Activated CD8-positive, alpha-beta memory T cell treated with anti-CD3 and anti-CD28 coated beads, Interleukin-2, amount 50 U/mL, for 24 hours (primary cell): ENCODE data around the gene RPS28.
A peak's percentile ranks its signal among the peaks of the same experiment; 100 is the strongest.
"Not testable (repeated sequence)": the region's sequence is repeated elsewhere in the genome, so short reads cannot be mapped to it uniquely, and the experiment has no call there.

Experiments
- DNase-seq: peaks from one replicate; pipeline ENCODE4 v3.0.0-alpha.2; 2020; ENCODE audit errors: extremely low read depth

Gene RPS28

DNA sequence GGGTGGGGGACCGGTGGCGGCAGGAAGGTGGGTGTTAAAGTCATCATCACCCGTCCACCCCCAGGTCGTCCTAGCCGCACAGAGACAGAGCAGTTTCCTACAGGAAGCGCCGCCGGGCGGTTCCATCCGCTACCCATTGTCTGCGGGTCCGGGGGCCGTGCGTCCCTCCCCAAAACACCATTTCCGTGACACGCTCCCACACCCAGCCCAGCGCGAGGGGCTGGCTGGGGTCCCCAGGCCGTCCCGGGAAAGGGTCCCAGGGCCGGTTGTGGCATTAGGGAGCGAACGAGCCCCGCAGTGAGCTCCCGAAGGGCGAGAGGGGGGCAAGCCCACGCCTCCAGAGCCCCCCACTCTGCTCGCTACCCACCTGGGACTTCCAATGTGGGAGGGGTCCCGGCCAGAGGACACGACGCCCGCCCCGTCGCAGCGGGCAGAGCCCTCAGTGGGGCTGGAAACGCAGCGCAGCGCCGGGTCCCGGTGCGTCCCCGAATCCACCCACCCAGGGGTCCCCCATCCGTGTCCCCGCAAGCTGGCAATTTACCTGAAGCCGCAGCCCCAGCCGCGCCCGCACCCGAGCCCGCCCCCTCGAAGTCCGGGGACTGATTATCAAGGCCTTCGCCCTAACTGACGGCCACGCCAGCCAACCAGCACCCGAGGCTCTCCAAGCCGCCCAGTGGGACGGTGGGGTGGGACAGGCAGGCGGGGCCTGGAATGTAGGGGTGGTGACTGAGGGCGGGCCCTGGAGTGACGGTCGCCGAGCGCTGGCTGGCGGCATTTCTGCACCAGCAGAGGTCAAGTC, 21.6 kb downstream of the RPS28 start, which contains the start of gene KANK3:
Gene KANK3 (minus strand): TSS at position 579 of the 799 bp plus-strand sequence. CDS start 5,434 bp downstream, outside the sequence.
- peak; percentile 81 for DNase-seq

- no peak for DNase-seq
Measured at GRCh38 chr19:8343483-8343844, 22.2 kb downstream of the RPS28 start.

DNA sequence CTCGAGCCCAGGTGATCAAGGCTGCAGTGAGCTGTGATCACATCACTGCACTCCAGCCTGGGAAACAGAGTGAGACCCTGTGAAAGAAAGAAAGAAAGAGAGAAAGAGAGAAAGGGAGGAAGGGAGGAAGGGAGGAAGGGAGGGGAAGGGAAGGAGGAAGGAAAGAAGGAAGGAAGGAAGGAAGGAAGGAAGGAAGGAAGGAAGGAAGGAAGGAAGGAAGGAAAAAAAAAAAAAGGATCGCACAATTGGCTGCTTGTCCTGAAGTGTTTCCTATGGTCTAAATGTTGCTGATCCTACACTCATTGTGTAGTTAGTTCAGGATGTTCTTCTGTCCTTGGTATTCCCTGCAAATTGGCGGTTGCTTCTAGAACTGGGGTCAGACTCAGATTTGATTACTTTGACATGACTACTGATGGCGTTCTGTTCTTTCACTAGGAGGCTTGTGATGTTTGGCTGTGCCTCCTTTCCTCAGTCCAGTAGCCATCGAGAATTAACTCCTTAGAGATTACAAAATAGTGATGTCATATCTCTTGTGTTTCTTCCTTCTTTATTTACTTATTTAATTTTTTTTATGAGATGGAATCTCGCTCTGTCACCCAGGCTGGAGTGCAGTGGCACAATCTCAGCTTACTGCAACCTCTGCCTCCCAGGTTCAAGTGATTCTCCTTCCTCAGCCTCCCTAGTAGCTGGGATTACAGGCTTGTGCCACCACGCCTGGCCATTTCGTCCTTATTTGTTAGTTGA, 28.5 kb downstream of the RPS28 start:
- not testable (repeated sequence) for DNase-seq

DNA sequence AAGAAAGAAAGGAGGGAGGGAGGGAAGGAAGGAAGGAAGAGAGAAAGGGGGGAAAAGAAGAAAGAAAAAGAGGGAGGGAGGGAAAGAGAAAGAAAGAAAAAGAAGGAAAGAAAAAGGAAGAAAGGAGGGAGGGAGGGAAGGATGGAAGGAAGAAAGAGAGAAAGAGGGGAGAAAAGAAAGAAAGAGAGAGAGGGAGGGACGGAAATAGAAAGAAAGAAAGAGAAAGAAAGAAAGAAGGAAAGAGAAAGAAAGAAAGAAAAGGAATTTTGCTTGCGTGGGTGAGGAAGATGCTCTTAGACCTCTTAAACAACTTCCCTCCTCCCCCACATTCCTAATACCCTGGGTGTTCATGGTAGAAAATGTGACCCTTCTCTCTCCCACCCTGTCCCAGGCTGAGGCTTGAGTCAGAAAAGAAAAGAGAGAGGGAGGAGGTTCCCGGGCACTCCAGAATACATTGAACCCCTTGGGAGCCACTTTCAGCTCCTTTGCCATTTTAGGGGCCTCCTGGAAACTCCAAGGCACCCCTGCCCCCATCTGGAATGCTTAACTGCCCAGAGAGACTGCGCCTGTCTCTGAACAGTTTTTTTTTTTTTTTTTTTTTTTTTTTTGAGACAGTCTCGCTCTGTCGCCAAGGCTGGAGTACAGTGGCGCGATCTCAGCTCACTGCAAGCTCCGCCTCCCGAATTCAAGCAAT, 31.0 kb downstream of the RPS28 start:
- DNase-seq, result no peak

GRCh38 chr19:8352845-8353244, 31.5 kb downstream of the RPS28 start:
- not testable (repeated sequence) for DNase-seq

GRCh38 chr19:8355631-8356402, 34.5 kb downstream of the RPS28 start:
- no peak for DNase-seq

DNA sequence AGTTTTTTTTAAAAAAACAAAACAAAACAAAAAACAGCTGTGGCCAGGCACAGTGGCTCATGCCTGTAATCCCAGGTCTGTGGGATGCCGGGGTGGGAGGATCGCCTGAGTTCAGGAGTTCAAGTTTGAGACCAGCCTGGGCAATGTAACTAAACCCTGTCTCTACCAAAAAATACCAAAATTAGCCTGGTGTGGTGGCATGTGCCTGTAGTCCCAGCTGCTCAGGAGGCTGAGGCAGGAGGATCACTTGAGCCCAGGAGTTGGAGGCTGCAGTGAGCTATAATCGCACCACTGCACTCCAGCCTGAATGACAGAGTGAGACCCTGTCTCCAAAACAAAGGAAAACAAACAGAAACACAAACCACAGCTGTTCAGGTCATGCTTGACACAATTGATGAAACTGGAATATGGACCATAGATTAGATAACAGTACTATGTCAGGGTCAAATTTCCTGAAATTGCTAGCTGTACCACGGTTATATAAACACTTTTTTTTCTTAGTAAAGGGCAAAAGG, 35.8 kb downstream of the RPS28 start:
- DNase-seq, result no peak

GRCh38 chr19:8358948-8359347, 37.7 kb downstream of the RPS28 start:
- no peak for DNase-seq

- DNase-seq, result no peak
Measured at GRCh38 chr19:8360196-8360595, 38.9 kb downstream of the RPS28 start.

- no peak for DNase-seq
Measured at GRCh38 chr19:8361921-8362793, 40.9 kb downstream of the RPS28 start.

GRCh38 chr19:8363803-8364771, 42.8 kb downstream of the RPS28 start, which contains the start of gene ANGPTL4:
TSS of gene ANGPTL4 (plus strand) at chr19:8364155. CDS start at chr19:8364322, 167 bp downstream.
- no peak for DNase-seq

- DNase-seq, result no peak
Measured at GRCh38 chr19:8366121-8366581, 44.9 kb downstream of the RPS28 start.

DNA sequence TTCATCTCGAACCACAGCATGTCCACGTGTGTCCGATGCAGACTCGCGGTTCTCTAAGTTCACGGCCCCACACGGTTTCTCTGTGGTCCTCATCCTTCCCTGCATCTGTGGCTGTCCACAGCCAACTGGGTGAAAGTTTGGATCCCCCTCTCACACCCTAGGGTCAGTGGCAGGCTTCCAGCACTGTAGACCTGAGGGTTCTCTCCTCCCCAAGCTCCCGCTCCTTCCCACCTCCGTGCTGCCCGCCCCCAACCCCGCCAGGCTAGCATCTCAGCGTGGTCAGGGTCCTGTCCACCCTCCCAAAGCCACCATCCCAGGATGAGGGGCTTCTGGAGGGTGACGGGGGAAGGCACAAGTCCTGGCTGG, 45.6 kb downstream of the RPS28 start:
- no peak for DNase-seq

GRCh38 chr19:8367327-8368001, 46.2 kb downstream of the RPS28 start:
- DNase-seq, result no peak

GRCh38 chr19:8370176-8371010, 49.1 kb downstream of the RPS28 start:
- no peak for DNase-seq

GRCh38 chr19:8371011-8371804, 49.9 kb downstream of the RPS28 start:
- no peak for DNase-seq
